Measurements from ENCODE around the gene CCNJ.
A peak's percentile ranks its signal among the peaks of the same experiment; 100 is the strongest.

CCNJ gene

DNA sequence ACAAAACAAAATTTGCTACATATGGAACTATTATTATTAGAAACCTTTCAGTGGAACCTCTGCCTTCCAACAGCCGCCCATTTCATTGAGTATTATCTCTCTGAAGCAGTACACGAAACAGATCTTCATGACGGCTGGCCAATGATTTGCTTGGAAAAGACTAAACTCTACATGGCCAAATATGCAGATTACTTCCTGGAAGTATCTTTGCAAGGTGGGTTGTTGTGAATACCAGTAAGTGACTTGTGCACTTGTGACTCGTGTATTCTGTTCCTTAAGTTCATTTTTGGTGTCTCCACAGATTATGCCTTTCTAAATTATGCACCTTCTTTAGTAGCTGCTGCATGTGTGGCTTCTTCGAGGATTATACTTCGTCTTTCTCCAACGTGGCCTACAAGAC is 13.4 kb downstream of the CCNJ start:
- DNase-seq (ENCODE audit: low read depth in 2 of 2): no peak

DNA sequence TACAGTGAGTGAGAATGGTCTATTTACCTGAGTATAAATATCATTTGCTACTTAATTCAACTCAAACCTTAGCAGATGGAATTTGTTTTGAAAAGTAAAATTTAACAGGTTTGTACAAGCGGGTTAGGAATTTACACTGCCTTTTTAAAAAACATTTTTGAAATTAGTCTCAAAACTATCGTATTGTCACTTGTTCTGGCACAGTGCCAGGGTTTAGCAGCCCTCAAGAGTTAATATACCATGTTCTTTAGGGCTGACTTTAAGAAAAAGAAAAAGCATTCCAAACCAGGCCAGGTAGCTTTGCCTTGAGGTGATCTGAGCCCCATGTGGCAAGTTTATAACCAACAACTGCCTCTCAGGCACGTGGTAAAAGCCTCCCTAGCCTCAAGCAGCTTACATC is 17.8 kb downstream of the CCNJ start:
- no peak for DNase-seq (ENCODE audit: low read depth in 2 of 2)

DNA sequence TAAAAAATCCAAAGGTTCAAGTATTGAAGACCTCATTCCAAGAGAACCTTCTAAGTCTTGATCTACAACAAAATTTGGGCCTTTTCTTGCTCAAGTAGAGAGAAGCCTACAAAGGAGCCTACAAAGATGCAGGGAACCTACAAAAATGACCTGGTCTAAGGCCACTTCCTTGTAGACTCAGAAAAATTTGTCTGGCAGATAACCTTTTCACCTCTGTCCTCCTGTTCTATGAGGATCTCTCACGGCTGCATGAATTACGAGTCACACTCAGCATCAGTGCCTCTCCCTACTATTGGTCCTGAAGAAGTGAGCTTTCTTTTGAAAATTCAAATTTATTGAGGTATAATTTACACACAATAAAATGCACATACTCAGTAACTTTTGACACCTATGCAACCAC is 29.3 kb downstream of the CCNJ start:
- no peak for DNase-seq (ENCODE audit: low read depth in 2 of 2)

DNA sequence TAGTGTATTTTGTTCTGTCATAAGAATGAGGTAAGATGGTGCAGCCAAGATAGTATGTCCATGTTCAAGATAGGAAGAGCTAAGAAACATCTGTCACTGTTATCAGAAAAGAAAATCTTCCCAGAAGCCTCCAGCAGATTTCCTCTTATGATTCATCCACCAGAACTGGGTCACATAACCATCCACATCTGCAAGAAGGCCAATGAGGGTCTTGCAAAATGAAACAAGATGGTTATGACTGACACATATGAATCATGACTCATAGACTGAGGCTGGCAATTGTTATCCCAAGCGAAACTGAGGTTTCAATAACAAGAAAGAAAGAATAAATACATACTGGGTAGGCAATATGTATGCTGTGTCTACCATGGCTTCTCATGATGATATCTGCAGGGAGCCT is 30.3 kb downstream of the CCNJ start:
- peak; percentile 46 for DNase-seq (ENCODE audit: low read depth in 2 of 2)

- DNase-seq (ENCODE audit: low read depth in 2 of 2): no peak
Measured at GRCh38 chr10:96074776-96075175, 31.4 kb downstream of the CCNJ start.

DNA sequence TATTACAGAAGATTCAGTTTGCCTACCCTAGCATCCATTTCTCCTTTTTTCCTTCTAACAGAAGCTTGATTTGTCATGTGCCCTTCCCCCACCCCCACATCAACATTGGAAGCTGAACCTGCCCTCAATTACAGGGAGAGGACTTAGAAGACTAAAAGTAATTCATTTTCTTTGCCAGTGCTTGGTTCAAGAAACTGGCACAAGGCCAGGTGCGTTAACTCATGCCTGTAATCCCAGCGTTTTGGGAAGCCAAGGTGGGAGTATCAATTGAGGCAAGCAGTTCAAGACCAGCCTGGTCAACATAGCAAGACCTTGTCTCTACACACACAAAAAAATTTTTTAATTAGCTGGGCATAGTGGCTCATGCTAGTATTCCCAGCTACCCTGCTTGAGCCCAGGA is 32.6 kb downstream of the CCNJ start:
- no peak for DNase-seq (ENCODE audit: low read depth in 2 of 2)

GRCh38 chr10:96077156-96077555 is 33.8 kb downstream of the CCNJ start:
- no peak for DNase-seq (ENCODE audit: low read depth in 2 of 2)

DNA sequence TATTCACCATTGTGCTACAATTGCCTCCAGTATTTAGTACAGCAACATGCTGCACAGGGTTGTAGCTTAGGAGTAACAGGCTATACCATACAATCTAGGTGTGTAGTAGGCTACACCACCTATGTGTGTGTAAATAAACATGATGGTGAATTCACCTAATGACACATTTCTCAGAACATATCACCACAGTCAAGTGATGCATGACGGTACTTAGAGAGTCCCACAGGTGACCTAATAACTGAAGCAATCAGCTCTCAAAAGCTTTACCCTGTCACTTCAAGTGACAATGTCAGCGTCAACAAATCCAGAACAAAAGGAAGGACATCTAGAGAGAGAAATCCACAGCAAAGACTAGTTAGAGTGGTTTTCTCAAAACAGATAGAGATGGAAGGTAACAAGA is 38.8 kb downstream of the CCNJ start:
- no peak for DNase-seq (ENCODE audit: low read depth in 2 of 2)

GRCh38 chr10:96082748-96083147 is 39.4 kb downstream of the CCNJ start:
- no peak for DNase-seq (ENCODE audit: low read depth in 2 of 2)

GRCh38 chr10:96089116-96089515 is 45.7 kb downstream of the CCNJ start:
- no peak for DNase-seq (ENCODE audit: low read depth in 2 of 2)

GRCh38 chr10:96089670-96090462 is 46.5 kb downstream of the CCNJ start:
- DNase-seq (ENCODE audit: low read depth in 2 of 2): peak; percentile 94 to 95

DNA sequence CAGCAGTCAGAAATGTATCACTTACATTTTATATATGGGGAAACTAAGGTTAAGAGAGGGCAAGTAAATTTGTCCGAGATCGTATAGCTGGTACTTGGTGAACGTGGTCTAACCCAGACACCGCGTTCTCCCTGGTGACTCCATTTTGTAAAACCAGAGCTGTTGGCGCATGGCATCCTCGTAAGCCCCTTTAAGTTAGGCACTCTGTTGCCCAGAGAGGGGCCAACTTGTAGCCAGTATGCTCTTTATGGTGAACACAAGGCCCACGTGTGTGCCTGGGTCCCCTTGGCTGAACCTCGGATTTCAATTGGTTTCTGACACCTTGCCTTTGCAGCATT is 47.0 kb downstream of the CCNJ start:
- DNase-seq (ENCODE audit: low read depth in 2 of 2): no peak

DNA sequence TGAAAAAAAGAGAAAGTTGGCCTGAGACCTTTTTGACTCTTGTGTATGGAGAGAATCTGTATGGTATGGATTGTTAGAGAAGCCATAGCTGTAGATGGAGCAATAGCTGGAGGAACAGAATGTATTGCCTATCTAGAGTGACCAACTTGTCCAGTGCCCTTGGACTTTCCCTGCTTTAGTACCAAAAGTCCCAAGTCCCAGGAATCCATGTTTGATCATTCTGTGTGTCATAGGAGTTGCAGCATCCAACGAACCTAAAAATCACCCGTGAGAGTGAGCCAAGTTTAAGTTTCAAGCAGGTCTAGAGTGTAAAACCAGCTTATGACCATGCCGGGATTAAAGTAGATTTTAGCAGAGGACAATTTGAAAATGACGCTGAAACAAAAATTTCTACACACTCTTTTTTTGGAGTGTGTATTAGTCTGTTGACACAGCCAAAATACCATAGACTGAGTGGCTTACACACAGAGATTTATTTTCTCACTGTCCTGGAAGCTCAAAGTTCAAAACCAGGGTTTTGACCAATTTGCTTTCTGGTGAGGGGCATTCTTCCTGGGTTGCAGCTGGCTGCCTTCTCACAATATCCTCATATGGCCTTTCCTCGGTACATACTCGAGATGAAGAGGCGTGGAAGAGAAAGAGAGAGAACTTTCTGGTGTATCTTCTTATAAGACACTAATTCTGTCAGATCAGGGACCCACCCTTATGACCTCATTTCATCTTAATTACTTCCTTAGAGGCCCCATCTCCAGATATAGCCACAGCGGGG is 49.8 kb downstream of the CCNJ start:
- DNase-seq (ENCODE audit: low read depth in 2 of 2): no peak

DNA sequence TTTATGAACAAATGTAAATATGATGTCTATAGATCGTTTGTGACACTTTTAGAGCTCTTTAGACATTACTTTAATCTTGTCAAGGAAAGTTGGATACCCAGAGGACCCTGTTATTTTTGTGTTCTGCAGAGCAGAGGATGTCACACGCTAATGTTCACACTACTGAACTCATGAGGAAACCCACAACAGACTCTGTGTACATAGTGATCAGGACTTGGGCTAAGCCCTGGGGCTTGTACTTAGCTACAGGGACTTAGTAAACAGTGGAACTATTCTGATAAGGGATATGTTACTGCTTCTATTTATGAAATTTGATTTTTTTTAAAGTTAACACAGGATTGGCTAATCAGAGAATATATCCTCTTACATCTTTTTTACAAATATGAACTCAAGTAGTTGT is 50.6 kb downstream of the CCNJ start:
- DNase-seq (ENCODE audit: low read depth in 2 of 2): no peak

DNA sequence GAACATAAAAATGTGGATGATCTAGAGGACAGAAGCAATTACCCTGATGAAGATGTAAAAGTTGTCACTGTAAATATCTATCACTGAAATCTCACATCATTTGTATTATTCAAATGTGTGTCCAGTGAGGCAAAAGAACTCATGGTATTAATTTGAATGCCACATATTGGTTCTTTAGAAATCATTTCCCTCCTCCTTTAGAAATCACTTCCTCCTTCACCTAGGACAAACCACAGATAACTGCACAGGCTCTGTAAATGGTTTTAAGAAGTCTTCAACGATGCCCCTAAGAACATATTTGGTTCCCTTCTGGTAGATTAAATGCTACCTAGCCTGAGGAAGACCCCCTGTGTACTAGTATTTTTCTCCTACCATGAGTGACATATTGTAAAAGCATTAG is 53.6 kb downstream of the CCNJ start:
- no peak for DNase-seq (ENCODE audit: low read depth in 2 of 2)

- DNase-seq (ENCODE audit: low read depth in 2 of 2): no peak
Measured at GRCh38 chr10:96097865-96098264, 54.5 kb downstream of the CCNJ start.

DNA sequence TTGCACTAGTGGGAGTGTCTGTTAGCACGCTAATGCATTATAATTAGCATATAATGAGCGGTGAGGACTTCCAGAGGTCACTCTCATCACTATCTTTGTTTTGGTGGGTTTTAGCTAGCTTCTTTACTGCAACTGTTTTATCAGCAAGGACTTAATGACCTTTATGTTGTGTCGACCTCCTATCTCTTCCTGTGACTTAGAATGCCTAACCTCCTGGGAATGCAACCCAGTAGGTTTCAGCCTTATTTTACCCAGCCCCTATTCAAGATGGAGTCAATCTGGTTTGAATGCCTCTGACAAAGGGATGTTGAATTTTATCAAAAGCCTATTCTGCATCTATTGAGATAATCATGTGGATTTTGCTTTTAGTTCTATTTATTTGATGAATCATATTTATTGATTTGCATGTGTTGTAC is 64.2 kb downstream of the CCNJ start:
- DNase-seq (ENCODE audit: low read depth in 2 of 2): no peak

Data from fibroblast of skin of left biceps (primary cell).